ENCODE data around the gene TIMM13.
"Not testable (repeated sequence)": the region's sequence is repeated elsewhere in the genome, so short reads cannot be mapped to it uniquely, and the experiment has no call there.

The TIMM13 gene

GRCh38 chr19:2423071-2423914, 4.1 kb downstream of the TIMM13 start:
- H3K4me3 ChIP-seq (ENCODE audit: low read depth, low read length) = no peak overlapping the region
- no peak for DNase-seq (ENCODE audit: low read depth)
- TF ChIP-seq CTCF (IDR thresholded peaks at IDR 0.05; ENCODE audit: low read depth, low read length) = no peak
- no peak for TF ChIP-seq MYC (IDR thresholded peaks at IDR 0.05; ENCODE audit: low read depth, low read length)
- no peak for TF ChIP-seq POLR2A (IDR thresholded peaks at IDR 0.05; ENCODE audit: extremely low read depth, insufficient read length)
- no peak for TF ChIP-seq MAX (IDR thresholded peaks at IDR 0.05; ENCODE audit: low read depth, low read length)

GRCh38 chr19:2421581-2422306, 5.6 kb downstream of the TIMM13 start:
- TF ChIP-seq POLR2A (IDR thresholded peaks at IDR 0.05; ENCODE audit: extremely low read depth, insufficient read length) = no peak
- TF ChIP-seq MYC (IDR thresholded peaks at IDR 0.05; ENCODE audit: low read depth, low read length) = no peak
- no peak for TF ChIP-seq CTCF (IDR thresholded peaks at IDR 0.05; ENCODE audit: low read depth, low read length)
- TF ChIP-seq MAX (IDR thresholded peaks at IDR 0.05; ENCODE audit: low read depth, low read length) = no peak
- no peak overlapping the region for H3K4me3 ChIP-seq (ENCODE audit: low read depth, low read length)
- no peak for DNase-seq (ENCODE audit: low read depth)

GRCh38 chr19:2420490-2420889, 6.9 kb downstream of the TIMM13 start:
- TF ChIP-seq CTCF (IDR thresholded peaks at IDR 0.05; ENCODE audit: low read depth, low read length) (no peak), MYC (IDR thresholded peaks at IDR 0.05; ENCODE audit: low read depth, low read length) (no peak), POLR2A (IDR thresholded peaks at IDR 0.05; ENCODE audit: extremely low read depth, insufficient read length) (no peak), MAX (IDR thresholded peaks at IDR 0.05; ENCODE audit: low read depth, low read length) (no peak)
- DNase-seq (ENCODE audit: low read depth) = no peak
- H3K4me3 ChIP-seq (ENCODE audit: low read depth, low read length) = no peak overlapping the region

GRCh38 chr19:2419754-2420153, 7.6 kb downstream of the TIMM13 start:
- no peak for TF ChIP-seq CTCF (IDR thresholded peaks at IDR 0.05; ENCODE audit: low read depth, low read length)
- no peak for TF ChIP-seq MAX (IDR thresholded peaks at IDR 0.05; ENCODE audit: low read depth, low read length)
- TF ChIP-seq MYC (IDR thresholded peaks at IDR 0.05; ENCODE audit: low read depth, low read length) = no peak
- no peak for TF ChIP-seq POLR2A (IDR thresholded peaks at IDR 0.05; ENCODE audit: extremely low read depth, insufficient read length)
- no peak overlapping the region for H3K4me3 ChIP-seq (ENCODE audit: low read depth, low read length)
- DNase-seq (ENCODE audit: low read depth) = no peak

- no peak overlapping the region for H3K4me3 ChIP-seq (ENCODE audit: low read depth, low read length)
- TF ChIP-seq MAX (IDR thresholded peaks at IDR 0.05; ENCODE audit: low read depth, low read length) = no peak
- no peak for TF ChIP-seq CTCF (IDR thresholded peaks at IDR 0.05; ENCODE audit: low read depth, low read length)
- TF ChIP-seq POLR2A (IDR thresholded peaks at IDR 0.05; ENCODE audit: extremely low read depth, insufficient read length) = no peak
- no peak for TF ChIP-seq MYC (IDR thresholded peaks at IDR 0.05; ENCODE audit: low read depth, low read length)
- DNase-seq (ENCODE audit: low read depth) = no peak
Observed at GRCh38 chr19:2417881-2418406, 9.4 kb downstream of the TIMM13 start.

- H3K4me3 ChIP-seq (ENCODE audit: low read depth, low read length); DNase-seq (ENCODE audit: low read depth): not testable (repeated sequence)
Observed at GRCh38 chr19:2417436-2417835, 9.9 kb downstream of the TIMM13 start.
